GM21447 (cell line): ENCODE data around the gene CHST13.

ENCODE experiments used
- ATAC-seq: cut with Tn5 transposase; IDR thresholded peaks from one replicate; pipeline ENCODE4 v1.9.1; 2021; ENCODE audit not compliant: unreplicated experiment

Gene CHST13

DNA sequence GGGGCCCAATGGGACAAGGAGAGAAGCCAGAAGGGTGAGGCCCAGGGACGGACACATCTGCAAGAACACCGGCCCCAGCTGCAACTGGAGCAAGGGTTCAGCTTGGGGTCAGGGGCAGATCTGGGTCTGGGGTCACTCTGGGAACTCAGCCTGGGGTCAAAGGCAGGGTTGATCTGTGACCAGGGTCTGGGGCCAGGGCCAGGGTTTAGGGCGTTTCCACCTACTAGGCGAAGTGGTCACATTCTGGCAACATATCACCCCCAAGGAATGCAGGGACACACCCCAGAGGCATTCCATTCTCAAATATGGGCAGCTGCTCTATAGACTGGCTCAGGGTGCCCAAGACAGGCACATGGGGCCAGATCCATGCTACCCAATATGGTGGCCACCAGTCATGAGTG is 15.4 kb upstream of the CHST13 start:
- ATAC-seq, result no peak

DNA sequence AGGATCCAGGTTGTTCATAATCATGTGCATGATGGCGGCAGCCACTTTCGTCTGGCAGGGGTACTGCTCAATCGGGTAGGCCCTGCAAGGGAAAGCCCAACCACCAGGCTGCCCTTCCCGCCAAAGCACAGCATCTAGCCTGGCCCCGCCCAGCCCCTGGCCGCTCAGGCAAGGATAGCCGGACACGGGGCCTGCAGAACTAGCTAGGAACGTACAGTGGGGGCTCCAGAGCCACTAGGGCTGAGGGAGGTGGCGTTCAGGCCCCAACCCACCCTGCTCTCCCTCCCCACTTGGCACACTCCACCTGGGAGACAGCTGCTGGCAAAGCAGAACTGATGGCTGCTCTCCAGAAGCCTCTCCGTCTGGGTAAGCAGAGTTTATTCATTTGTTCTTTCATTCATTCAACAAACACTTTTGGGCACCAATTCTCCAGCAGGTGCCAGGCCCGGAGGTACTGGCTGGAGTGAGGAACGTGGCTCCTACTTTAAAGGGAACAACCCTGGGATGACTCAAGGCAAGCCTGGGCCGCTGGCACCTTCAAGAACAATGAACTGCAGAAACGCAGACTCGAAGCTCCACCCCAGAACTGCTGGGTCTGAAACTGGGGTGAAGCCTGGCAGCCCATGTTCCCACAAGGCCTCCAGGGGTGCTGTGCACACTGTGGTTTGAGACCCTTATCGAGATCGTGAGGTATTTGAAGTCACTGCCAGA is 14.2 kb upstream of the CHST13 start:
- no peak for ATAC-seq

- ATAC-seq, result no peak
Observed at GRCh38 chr3:126510308-126510910, 13.5 kb upstream of the CHST13 start.

- ATAC-seq, result no peak
Observed at GRCh38 chr3:126511291-126511690, 12.7 kb upstream of the CHST13 start.

- ATAC-seq, result no peak
Observed at GRCh38 chr3:126512026-126512425, 11.9 kb upstream of the CHST13 start.

DNA sequence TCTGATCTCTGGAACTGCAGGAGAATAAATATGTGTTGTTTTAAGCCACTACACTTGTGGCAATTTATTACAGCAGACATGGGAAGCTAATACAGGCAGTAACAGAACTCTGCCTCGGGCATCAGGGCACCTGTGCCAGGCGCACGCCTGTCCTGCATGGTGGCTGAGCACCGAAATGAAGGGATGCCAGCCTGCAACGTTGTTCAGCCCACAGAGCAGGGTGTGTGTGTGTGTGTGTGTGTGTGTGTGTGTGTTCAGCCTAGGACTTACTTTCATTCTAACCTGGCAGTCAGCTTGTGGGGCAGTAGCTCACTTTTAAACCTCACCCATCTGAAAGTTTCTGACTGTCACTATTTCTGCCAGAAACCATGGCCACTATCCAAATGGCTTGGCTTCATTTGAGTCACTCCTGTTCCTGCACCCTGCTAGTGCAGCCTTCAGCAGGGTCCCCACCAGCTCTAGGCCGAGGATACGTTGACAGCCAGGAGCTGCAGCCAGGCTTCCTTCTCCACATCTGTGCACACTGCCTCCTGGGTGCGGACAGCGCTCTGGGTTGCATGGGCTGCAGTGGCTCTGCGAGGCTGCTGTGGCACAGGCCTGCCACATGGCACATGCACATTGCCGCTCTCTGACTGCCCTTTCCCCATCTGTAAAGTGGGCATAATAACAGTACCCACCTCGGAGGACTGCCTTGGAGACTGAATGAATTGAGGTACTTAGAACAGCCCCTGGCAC is 10.9 kb upstream of the CHST13 start:
- ATAC-seq, result no peak

GRCh38 chr3:126514161-126514560 is 9.8 kb upstream of the CHST13 start:
- ATAC-seq, result no peak

- ATAC-seq, result no peak
Observed at GRCh38 chr3:126515066-126515706, 8.8 kb upstream of the CHST13 start.

DNA sequence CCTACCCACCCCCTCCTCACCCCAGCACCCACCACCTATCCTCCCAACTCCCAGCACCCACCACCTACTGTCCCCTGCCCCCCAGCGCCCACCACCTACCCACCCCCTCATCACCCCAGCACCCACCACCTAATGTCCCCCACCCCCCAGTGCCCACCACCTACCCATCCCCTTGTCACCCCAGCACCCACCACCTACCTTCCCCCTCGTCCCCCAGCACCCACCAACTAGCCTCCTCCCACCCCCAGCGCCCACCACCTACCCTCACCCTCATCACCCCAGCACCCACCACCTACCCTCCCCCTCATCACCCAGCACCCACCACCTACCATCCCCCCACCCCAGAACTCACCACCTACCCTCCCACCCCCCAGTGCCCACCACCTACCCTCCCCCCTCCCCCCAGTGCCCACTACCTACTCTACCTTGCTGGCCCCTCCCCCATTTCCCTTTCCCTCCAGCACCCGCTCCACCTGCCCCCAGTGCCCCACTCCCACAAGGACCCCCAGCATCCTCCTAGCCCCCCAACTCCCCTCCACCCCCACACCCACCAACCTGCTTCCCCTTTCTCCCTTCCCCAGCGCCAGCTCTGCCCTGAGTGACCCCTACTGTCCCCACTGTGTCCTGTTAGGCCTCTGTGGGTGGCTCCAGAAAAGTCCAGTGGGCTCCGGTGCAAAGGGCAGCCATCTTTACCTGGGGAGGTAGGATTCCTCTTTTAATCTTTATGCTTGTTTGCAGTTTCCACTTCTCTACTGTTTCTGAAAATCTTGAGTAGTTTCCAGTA is 7.6 kb upstream of the CHST13 start:
- ATAC-seq, result no peak

DNA sequence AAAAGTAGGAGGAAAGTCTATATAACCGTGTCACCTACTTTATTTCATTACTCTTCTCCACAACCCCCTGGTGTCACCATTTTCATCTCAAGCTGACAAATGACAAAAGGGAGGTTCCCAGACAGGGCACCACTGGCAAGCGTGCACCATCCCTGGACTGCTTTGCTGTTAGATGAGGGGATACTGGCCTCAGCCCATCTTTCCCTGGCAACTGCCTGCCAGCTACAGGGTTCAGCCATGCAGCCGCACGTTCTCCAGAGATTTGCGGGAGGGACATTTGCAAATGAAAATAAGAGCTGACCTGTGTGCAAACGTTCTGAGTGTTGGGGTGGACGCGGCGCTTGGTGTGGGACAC is 7.0 kb upstream of the CHST13 start:
- no peak for ATAC-seq

DNA sequence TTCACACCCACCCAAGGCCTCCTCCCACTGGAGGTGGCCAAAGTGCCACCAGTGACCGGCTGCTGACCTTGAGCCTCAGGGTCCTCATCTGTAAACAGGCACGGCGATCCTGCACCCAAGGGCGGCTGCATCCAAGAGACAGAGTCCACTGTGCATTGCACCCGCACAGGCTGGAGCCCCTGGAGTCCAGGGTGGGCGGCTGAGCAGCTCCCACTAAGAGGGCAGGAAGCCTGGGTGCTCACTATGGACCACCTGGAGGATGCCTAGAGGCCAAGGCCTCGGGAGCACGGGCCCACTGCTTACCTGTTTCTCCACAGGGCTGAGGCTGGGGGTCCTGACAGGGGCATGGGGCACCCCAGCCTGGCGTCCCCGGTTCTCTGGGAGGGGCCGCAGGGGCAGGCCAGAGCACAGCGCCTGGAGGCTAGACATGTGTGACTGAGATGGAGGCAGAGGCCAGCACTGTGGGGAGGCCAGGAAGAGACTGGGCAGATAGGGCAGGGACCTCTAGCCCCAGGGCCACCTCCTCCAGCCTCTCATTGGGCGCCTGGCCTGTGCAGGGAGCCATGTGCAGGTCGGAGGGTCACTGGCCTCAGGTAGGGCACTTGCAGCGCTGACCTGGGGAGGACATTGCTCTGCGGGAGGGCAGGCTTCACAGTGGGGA is 6.5 kb upstream of the CHST13 start, which contains the start of gene UROC1:
TSS of gene UROC1 (minus strand) at position 483 of the 661 bp plus-strand sequence. CDS start at position 429, 54 bp downstream.
- no peak for ATAC-seq

DNA sequence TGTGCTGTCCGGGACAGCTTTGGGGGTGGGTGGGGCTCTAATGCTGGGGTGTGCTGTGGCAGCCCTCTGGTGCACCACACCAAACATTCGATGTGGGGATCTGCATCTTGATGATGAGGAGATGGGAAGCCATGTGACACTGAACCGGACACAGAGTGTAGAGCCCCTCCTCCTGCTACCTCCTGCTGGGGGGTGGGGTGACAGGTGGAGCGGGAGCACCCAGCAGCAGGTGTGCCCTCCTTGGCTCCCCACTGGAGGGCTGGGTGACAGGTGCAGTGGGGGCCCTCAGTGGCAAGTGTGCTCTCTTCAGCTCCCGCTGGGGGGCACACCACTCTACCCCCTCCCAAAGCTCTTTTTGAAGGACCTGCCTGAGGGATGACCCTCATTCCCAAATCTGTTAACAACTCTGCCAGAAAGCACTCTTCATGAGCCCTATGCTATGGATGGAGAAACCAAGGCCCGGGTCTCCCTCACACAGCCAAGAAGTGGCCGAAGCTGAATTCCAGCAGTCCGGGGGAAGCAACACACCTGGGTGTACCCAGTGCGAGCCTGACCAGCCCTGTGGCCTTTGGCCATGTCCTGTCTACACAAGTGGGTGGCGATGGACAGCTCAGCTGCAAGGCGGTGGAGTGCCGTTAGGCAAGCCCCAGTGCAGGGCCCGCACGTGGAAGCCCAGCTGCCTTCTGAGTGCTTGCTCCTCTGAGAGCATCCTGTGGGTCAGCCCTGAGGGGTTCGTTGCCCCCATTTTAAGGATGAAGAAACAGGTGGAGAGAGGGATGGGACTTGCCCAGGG is 5.8 kb upstream of the CHST13 start:
- no peak for ATAC-seq

DNA sequence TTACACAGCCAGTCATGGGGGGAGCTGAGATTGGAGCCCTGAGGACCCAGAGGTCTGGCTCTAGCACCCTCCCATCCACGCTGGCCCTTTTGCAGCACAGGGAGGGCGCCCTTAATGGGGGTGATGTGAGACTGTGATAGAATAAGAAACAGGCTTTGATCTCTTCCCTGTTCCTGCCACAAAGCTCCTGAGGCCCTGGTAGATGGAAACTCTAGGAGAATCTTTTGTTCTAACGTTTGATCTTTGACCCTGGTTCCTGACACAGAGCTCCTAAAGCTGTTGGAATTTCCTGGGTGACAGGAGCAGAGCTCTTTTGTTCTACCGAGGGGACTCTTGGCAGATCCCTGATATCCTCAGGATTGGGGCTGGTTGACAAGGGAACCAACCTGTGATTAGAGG is 5.2 kb upstream of the CHST13 start:
- no peak for ATAC-seq

DNA sequence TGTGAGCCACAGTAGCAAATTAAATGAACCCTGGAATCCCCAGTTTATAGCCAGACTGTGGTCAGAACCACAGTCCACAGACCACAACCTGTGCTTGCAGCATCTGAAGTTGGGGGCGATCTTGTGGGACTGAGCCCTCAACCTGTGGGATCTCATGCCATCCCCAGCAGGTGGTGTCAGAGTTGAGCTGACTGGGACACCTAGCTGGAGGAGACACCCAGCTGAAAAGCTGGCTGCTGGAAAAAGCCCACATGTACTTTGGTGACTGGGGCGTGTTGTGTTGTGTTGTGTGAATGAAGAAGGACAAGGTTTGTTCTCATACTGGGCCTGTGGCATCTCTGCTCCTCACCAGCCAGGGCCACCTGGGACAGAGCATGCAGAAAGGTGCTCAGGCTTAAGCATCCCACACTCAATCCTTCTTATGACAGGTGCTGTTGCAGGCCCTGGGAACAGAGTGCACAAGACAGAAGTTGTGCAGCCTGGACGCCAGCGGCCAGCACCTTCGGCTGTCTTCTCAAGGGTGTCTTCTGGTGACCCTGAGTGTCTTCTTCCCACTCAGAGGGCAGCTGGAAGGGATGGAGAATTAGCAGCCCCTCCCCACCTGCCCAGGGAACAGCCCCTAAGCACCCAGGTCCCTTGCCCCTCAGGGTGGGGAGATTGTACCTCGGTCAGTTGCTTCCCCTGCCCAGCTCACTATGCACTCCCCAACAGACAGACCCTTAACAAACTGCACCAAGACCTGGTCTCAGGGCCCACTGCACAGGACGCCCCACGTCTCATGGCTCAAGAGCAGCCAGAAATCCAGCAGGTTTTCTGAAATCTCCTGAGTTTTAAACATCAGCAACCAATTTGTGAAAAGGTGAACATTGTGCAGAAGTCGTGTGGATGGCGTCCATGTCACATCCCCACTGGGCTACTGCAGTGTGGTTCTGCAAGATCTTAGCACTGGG is 4.2 kb upstream of the CHST13 start:
- no peak for ATAC-seq

DNA sequence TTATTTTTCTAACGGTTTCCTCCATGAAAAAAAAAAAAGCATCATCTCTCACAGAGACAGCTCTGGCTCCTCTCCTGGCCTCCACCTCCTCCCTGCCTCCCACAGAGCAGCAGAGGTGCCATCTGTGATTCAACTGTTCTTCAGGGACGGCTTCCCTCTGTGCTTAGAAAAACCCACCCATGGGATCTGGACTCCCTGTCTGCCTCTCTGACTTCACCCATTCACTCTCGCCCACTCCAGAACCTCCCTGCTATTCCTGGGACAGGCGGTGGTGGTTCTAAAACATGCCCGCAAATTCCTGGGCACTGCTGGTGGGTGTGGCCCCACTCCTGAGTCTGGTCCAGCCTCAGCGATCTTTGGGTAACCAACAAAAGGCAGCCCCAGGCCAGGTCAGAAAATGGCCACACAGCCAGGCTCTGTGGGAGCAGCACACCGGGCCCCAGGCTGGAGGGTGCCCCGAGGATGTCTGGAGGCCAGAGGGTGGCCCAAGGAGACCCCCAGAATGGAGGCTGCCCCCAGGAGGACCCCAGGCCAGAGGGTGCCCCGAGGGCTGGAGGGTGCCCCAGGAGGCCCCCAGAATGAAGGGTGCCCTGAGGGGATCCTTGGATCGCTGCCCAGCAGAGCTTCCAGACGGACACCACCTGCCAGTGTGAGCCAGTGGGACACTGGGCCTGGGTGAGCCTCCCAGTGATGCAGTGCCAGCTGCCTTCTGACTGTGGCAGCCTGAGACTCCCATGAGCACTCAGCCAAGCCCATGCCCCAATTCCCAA is 2.6 kb upstream of the CHST13 start:
- ATAC-seq, result no peak

DNA sequence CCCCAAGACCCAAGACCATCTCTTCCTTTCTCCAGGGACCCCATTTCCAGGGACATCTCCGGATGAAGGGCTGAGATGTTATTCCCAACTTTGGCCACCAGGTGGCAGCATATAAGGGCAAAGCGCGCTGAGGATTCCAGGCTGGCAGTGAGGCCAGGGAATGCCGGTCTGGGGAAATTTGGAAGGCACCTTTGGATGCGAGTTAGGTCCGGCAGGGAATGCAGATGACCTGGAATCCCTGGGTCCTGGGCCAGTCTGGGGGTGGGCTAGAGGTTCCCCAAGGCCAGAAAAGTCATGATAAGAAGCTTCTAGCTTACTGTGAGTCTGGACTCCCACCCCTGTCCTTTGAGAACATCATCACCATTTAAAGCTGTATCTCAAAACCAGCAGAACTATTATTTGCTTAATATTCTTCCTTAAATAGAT is 1.6 kb upstream of the CHST13 start:
- no peak for ATAC-seq

- ATAC-seq, result no peak
Observed at GRCh38 chr3:126524429-126524988, 554 bp downstream of the CHST13 start.
